NCI-H2196 treated with DMSO at 0.1 percent for 48 hours (cell line): Measurements from ENCODE around the gene ZNF397.

ENCODE experiments used
- DNase-seq: peaks from one replicate; lab custom pipeline; 2025; ENCODE audit not compliant: unreplicated experiment; lab: John Stamatoyannopoulos, UW

ZNF397 gene

GRCh38 chr18:35290094-35290735 is 49.4 kb downstream of the ZNF397 start, which contains the start of gene ZSCAN30:
Gene ZSCAN30, minus strand, starts transcription at chr18:35290229. Its CDS starts 25,877 bp downstream, at chr18:35264352.
- peak; percentile 91 for DNase-seq

- DNase-seq = no peak
These were observed 50.3 kb downstream of the ZNF397 start for GRCh38 chr18:35291166-35291565.

- DNase-seq = no peak
These were observed 55.2 kb downstream of the ZNF397 start for GRCh38 chr18:35296060-35296459.

GRCh38 chr18:35303610-35304009 is 62.8 kb downstream of the ZNF397 start:
- no peak for DNase-seq

- DNase-seq = no peak
These were observed 65.9 kb downstream of the ZNF397 start for GRCh38 chr18:35306588-35307250.
